Lower leg skin (tissue), 3 donors: Measurements from ENCODE around the gene TANK.

Source experiments
- POLR2A ChIP-seq, 2 donors: fragments of 450-650 bp; IDR thresholded peaks; one replicate each; pipeline ENCODE4 v1.6.1; 2016 to 2017; ENCODE audit warnings: antibody characterized with exemption in 2 of 2, mild to moderate bottlenecking in 1 of 2, moderate library complexity in 1 of 2
- TF ChIP-seq, protein P1 (sequence below), 3 donors: fragments of 450-650 bp; IDR thresholded peaks; one replicate each; pipeline ENCODE4 v1.5.1; 2016; ENCODE audit warnings: antibody characterized with exemption in 3 of 3, mild to moderate bottlenecking in 3 of 3, moderate library complexity in 2 of 3

DNA sequence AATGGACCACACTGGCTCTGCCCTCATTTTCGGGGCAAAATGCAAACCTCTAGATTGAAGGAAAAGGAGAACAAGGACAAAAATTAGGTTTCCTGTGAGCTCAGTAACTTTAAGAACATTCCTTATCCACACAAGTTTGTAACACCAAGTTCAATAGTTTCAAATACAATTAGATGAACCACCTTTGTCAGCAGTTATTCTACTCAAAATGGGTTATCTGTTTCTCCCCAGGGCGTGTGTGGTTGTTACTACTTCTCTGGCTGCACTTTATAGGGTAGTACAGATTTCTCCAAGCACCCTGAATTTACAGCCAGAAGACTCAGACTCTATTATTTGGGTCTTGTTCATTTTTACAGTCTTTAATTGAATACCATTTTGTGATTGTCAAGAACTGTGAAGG, 45.0 kb upstream of the TANK start:
- TF ChIP-seq, protein P1, sequence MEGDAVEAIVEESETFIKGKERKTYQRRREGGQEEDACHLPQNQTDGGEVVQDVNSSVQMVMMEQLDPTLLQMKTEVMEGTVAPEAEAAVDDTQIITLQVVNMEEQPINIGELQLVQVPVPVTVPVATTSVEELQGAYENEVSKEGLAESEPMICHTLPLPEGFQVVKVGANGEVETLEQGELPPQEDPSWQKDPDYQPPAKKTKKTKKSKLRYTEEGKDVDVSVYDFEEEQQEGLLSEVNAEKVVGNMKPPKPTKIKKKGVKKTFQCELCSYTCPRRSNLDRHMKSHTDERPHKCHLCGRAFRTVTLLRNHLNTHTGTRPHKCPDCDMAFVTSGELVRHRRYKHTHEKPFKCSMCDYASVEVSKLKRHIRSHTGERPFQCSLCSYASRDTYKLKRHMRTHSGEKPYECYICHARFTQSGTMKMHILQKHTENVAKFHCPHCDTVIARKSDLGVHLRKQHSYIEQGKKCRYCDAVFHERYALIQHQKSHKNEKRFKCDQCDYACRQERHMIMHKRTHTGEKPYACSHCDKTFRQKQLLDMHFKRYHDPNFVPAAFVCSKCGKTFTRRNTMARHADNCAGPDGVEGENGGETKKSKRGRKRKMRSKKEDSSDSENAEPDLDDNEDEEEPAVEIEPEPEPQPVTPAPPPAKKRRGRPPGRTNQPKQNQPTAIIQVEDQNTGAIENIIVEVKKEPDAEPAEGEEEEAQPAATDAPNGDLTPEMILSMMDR (IDR thresholded peaks at IDR 0.05) = no peak
- TF ChIP-seq POLR2A (IDR thresholded peaks at IDR 0.05) = no peak
